GM23338 (cell line): ENCODE results near the gene GRM4. TPM values are rescaled to one million over a fixed set of nuclear protein-coding genes. Genes with fewer than 3 reads are reported as not detected.

Source experiments
- ATAC-seq: fragments of 200-7000 bp; cut with Tn5 transposase; 3 replicates; pipeline ENCODE4 v1.9.1; 2020
- DNase-seq: peaks from one replicate; pipeline ENCODE4 v3.0.0-alpha.2; 2015; ENCODE audit warnings: low spot score
- H2AFZ ChIP-seq: fragments of 200-600 bp; sonication (generic); 2 replicates; pipeline ENCODE4 v1.8.0; 2016; ENCODE audit warnings: antibody characterized with exemption, mild to moderate bottlenecking, moderate library complexity
- H3F3A ChIP-seq: fragments of 200-600 bp; sonication (generic); replicated peaks from 2 replicates; pipeline ENCODE4 v1.8.0; 2017; ENCODE audit warnings: antibody characterized with exemption, mixed run types, low read depth
- H3K27ac ChIP-seq: fragments of 200-600 bp; sonication (generic); 2 replicates; pipeline ENCODE4 v1.6.1; 2016; ENCODE audit warnings: low read depth
- H3K27me3 ChIP-seq: fragments of 200-600 bp; sonication (generic); 2 replicates; pipeline ENCODE4 v1.8.0; 2016; ENCODE audit warnings: mild to moderate bottlenecking, mixed run types, moderate library complexity; ENCODE audit not compliant: insufficient read depth
- H3K36me3 ChIP-seq: fragments of 200-600 bp; sonication (generic); 2 replicates; pipeline ENCODE4 v1.8.0; 2016; ENCODE audit warnings: mild to moderate bottlenecking; ENCODE audit not compliant: insufficient read depth
- H3K4me1 ChIP-seq: fragments of 200-600 bp; sonication (generic); 2 replicates; pipeline ENCODE4 v1.8.0; 2016; ENCODE audit warnings: mild to moderate bottlenecking, moderate library complexity; ENCODE audit not compliant: insufficient read depth
- H3K4me2 ChIP-seq: fragments of 200-600 bp; sonication (generic); 2 replicates; pipeline ENCODE4 v1.7.1; 2017; ENCODE audit warnings: mixed run types
- H3K4me3 ChIP-seq: fragments of 200-600 bp; sonication (generic); 2 replicates; pipeline ENCODE4 v1.6.1; 2016; ENCODE audit warnings: mixed run types
- H3K79me2 ChIP-seq: fragments of 200-600 bp; sonication (generic); replicated peaks from 2 replicates; pipeline ENCODE4 v1.8.0; 2017; ENCODE audit warnings: mild to moderate bottlenecking; ENCODE audit not compliant: insufficient read depth
- H3K9me2 ChIP-seq: fragments of 200-600 bp; sonication (generic); 2 replicates; pipeline ENCODE4 v1.8.0; 2017; ENCODE audit not compliant: insufficient read depth
- H4K20me1 ChIP-seq: fragments of 200-600 bp; sonication (generic); replicated peaks from 2 replicates; pipeline ENCODE4 v1.8.0; 2017; ENCODE audit warnings: mild to moderate bottlenecking; ENCODE audit not compliant: insufficient read depth
- H3K27ac Mint-ChIP-seq: 2 replicates; pipeline ENCODE4 v1.8.0; 2020; ENCODE audit warnings: inconsistent platforms, mild to moderate bottlenecking, moderate library complexity, mixed read lengths
- H3K27me3 Mint-ChIP-seq: 3 replicates; pipeline ENCODE4 v1.8.0; 2022; ENCODE audit warnings: low read depth, mild to moderate bottlenecking, moderate library complexity, mixed read lengths, inconsistent platforms; ENCODE audit not compliant: insufficient read depth, poor library complexity
- H3K36me3 Mint-ChIP-seq: 3 replicates; pipeline ENCODE4 v1.8.0; 2021; ENCODE audit warnings: low read depth, mild to moderate bottlenecking, inconsistent platforms, moderate library complexity, mixed read lengths
- H3K4me1 Mint-ChIP-seq: 3 replicates; pipeline ENCODE4 v1.8.0; 2020; ENCODE audit warnings: mild to moderate bottlenecking, inconsistent platforms, mixed read lengths
- H3K4me3 Mint-ChIP-seq: 3 replicates; pipeline ENCODE4 v1.8.0; 2021; ENCODE audit warnings: moderate library complexity, mild to moderate bottlenecking, inconsistent platforms, mixed read lengths
- H3K9me3 Mint-ChIP-seq: 3 replicates; pipeline ENCODE4 v1.8.0; 2020; ENCODE audit warnings: moderate library complexity, mild to moderate bottlenecking, inconsistent platforms, mixed read lengths
- CREB1 ChIP-seq: fragments of 250-450 bp; sonication (Bioruptor Pico); IDR thresholded peaks from 2 replicates; pipeline ENCODE4 v1.5.0; 2020; ENCODE audit warnings: low read depth, mild to moderate bottlenecking, moderate library complexity
- CTCF ChIP-seq, 2 experiments: fragments of 200-600 bp in 1 of 2; sonication (generic) in 1 of 2; conservative IDR thresholded peaks; 2 replicates each; pipeline versions ENCODE4 v1.5.1 to v1.6.1; 2016 to 2017; ENCODE audit warnings: antibody characterized with exemption in 2 of 2, low read depth in 2 of 2, mild to moderate bottlenecking in 2 of 2, moderate library complexity in 1 of 2
- ETS1 ChIP-seq: IDR thresholded peaks from 2 replicates; pipeline ENCODE4 v1.6.1; 2016; ENCODE audit warnings: antibody characterized with exemption
- EZH2 ChIP-seq: fragments of 200-600 bp; sonication (generic); IDR thresholded peaks from one replicate; pipeline ENCODE4 v1.8.0; 2017; ENCODE audit warnings: antibody characterized with exemption, mild to moderate bottlenecking, low read depth; ENCODE audit not compliant: unreplicated experiment
- EZH2phosphoT487 ChIP-seq: fragments of 200-600 bp; sonication (generic); IDR thresholded peaks from one replicate; pipeline ENCODE4 v1.8.1; 2018; ENCODE audit warnings: antibody characterized with exemption; ENCODE audit not compliant: unreplicated experiment
- NANOG ChIP-seq: IDR thresholded peaks from 2 replicates; pipeline ENCODE4 v1.6.1; 2016; ENCODE audit warnings: antibody characterized with exemption, borderline replicate concordance
- REST ChIP-seq: IDR thresholded peaks from one replicate; pipeline ENCODE4 v1.6.1; 2018; ENCODE audit warnings: antibody characterized with exemption; ENCODE audit not compliant: unreplicated experiment
- STAT1 ChIP-seq: IDR thresholded peaks from one replicate; pipeline ENCODE4 v1.6.1; 2016; ENCODE audit warnings: antibody characterized with exemption; ENCODE audit not compliant: unreplicated experiment
- ZNF114 ChIP-seq: fragments of 250-450 bp; sonication (Bioruptor Pico); IDR thresholded peaks from 2 replicates; pipeline ENCODE4 v1.5.0; 2020; ENCODE audit warnings: mild to moderate bottlenecking, moderate library complexity
- ZNF462 ChIP-seq: fragments of 250-450 bp; sonication (Bioruptor Pico); IDR thresholded peaks from 2 replicates; pipeline ENCODE4 v1.5.0; 2020; ENCODE audit warnings: mild to moderate bottlenecking, moderate library complexity
- polyA plus RNA-seq: library from polyadenylated mRNA; unstranded; fragments of >200 nt; fragmentation: Nextera tagmentation; extraction: Ambion mirVana; gene quantifications from 2 replicates; pipeline ENCODE4 v1.2.1, GENCODE V29; 2016
- total RNA-seq: library from RNA; depleted of rRNA; stranded (reverse); fragments of >200 nt; shearing (Covaris generic); gene quantifications from 2 replicates; pipeline ENCODE4 v1.2.3, GENCODE V29; 2014

The GRM4 gene
- total and polyA plus RNA-seq, 2 experiments from 2014 or later, result 7.0 to 30.6 TPM

GRCh38 chr6:34064675-34065074 lies 81.2 kb downstream of the GRM4 start:
- H3K27me3 Mint-ChIP-seq, result peaks cover 13% of the 10 kb centered on the region
- no peak overlapping the region for H3K4me3 ChIP-seq

More at GRCh38 chr6:34064675-34065074, 81.2 kb downstream of the GRM4 start:
- H3K27me3 ChIP-seq, result no peaks in the 10 kb centered on the region
- H3F3A ChIP-seq, result no peaks in the 10 kb centered on the region
- no peaks in the 10 kb centered on the region for H3K9me3 Mint-ChIP-seq
- H3K36me3 Mint-ChIP-seq, result no peaks in the 10 kb centered on the region; the same call in 1 of the 3 replicates
- DNase-seq (no peak), ATAC-seq (no peak)
- peaks cover 7% of the 10 kb centered on the region; the same call in 1 of the 2 replicates for H3K4me1 ChIP-seq
- H3K9me2 ChIP-seq, result no peaks in the 10 kb centered on the region
- H3K4me1 Mint-ChIP-seq, result peaks cover 11% of the 10 kb centered on the region; the same call in 2 of the 3 replicates
- no peak overlapping the region for H3K27ac ChIP-seq
- H3K27ac Mint-ChIP-seq, result no peak overlapping the region
- TF ChIP-seq CTCF (conservative IDR thresholded peaks at IDR 0.05; ENCODE audit: low read depth in 2 of 2), result no peak
- TF ChIP-seq STAT1, result no peak
- no peak for TF ChIP-seq REST
- TF ChIP-seq NANOG, result no peak
- no peak for TF ChIP-seq ZNF114
- no peak for TF ChIP-seq ETS1
- TF ChIP-seq EZH2, result no peak
- TF ChIP-seq EZH2phosphoT487, result no peak
- no peak for TF ChIP-seq CREB1
- no peak for TF ChIP-seq ZNF462 (CRISPR knock-in tag)
- no peaks in the 10 kb centered on the region for H3K79me2 ChIP-seq
- H3K4me2 ChIP-seq, result no peak overlapping the region
- H2AFZ ChIP-seq, result no peak overlapping the region
- H3K4me3 Mint-ChIP-seq, result no peak overlapping the region
- H3K36me3 ChIP-seq, result no peaks in the 10 kb centered on the region
- H4K20me1 ChIP-seq, result no peaks in the 10 kb centered on the region
